SK-N-SH (cell line): Measurements from ENCODE around the gene DBH.

Source experiments
- CHD2 ChIP-seq: fragments of 150-350 bp; IDR thresholded peaks from 2 replicates; pipeline ENCODE4 v1.6.1; 2018; ENCODE audit warnings: low read length; ENCODE audit not compliant: partially characterized antibody
- EP300 ChIP-seq, 2 experiments: IDR thresholded peaks; 2 replicates each; pipeline versions ENCODE4 v1.4.0 to v1.6.1; 2012; ENCODE audit warnings: borderline replicate concordance in 1 of 2, low read depth in 1 of 2, low read length in 1 of 2
- GABPA ChIP-seq: IDR thresholded peaks from 2 replicates; pipeline ENCODE4 v1.4.0; 2012; ENCODE audit warnings: low read depth, mild to moderate bottlenecking
- GATA2 ChIP-seq: sonication (generic); formaldehyde crosslinking; IDR thresholded peaks from 2 replicates; pipeline ENCODE4 v1.5.0; 2020; ENCODE audit warnings: mild to moderate bottlenecking, missing genetic modification reagents
- JUND ChIP-seq: IDR thresholded peaks from 2 replicates; pipeline ENCODE4 v1.4.0; 2012
- MEF2A ChIP-seq: IDR thresholded peaks from 2 replicates; pipeline ENCODE4 v1.4.0; 2012; ENCODE audit warnings: low read depth, borderline replicate concordance
- NFIC ChIP-seq: IDR thresholded peaks from 2 replicates; pipeline ENCODE4 v1.4.0; 2012; ENCODE audit warnings: borderline replicate concordance
- POLR2AphosphoS5 ChIP-seq: IDR thresholded peaks from 2 replicates; pipeline ENCODE4 v1.6.1; 2012; ENCODE audit warnings: low read depth, low read length
- RAD21 ChIP-seq: IDR thresholded peaks from 2 replicates; pipeline ENCODE4 v1.6.1; 2012; ENCODE audit warnings: mild to moderate bottlenecking, low read length
- SIN3A ChIP-seq: IDR thresholded peaks from 2 replicates; pipeline ENCODE4 v1.6.1; 2012; ENCODE audit warnings: low read depth, mild to moderate bottlenecking, low read length, moderate library complexity, borderline replicate concordance
- TAF1 ChIP-seq: IDR thresholded peaks from 2 replicates; pipeline ENCODE4 v1.6.1; 2012; ENCODE audit warnings: low read depth, mild to moderate bottlenecking, low read length, moderate library complexity, borderline replicate concordance
- TCF12 ChIP-seq: IDR thresholded peaks from 2 replicates; pipeline ENCODE4 v1.4.0; 2012
- TF ChIP-seq, protein P1 (sequence below): fragments of 200-600 bp; sonication (generic); IDR thresholded peaks from 2 replicates; pipeline ENCODE4 v1.6.1; 2017; ENCODE audit warnings: antibody characterized with exemption, mild to moderate bottlenecking, moderate library complexity

DNA sequence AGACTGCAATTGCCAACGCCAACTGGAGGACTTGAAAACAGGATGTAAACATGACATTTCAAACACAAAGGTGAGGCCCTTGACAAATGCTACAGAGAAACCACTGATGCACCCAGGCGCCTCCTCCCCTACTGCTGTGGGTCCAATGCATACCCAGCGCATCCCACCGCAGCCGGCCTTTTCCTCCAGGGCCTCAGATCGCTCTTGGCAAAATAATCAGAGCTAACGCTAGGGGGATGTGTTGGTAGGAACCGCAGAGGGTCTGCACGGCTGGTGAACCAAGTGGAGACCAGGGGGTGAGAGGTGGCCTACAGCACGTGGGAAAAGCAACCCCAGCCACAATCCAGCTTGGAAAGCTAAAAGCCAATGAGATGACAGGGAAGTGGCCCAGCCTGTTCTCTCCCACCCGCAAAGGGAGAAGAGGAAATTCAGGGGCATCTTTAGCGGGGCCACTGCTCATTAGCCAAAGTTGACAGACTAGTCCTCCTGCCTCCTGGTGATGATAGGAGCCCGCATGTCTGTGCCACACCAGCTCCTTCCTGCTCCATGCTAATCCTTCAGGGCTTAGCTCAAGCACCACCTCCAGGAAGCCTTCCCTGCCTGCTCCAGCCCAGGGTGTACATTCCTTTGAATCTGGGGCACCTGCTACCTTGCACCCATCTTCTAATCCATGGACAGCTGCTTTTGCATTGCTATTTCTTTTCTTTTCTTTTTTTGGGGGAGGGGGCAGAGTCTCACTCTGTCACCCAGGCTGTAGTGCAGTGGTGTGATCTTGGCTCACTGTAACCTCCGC is 32.8 kb upstream of the DBH start:
- TF ChIP-seq, protein P1, sequence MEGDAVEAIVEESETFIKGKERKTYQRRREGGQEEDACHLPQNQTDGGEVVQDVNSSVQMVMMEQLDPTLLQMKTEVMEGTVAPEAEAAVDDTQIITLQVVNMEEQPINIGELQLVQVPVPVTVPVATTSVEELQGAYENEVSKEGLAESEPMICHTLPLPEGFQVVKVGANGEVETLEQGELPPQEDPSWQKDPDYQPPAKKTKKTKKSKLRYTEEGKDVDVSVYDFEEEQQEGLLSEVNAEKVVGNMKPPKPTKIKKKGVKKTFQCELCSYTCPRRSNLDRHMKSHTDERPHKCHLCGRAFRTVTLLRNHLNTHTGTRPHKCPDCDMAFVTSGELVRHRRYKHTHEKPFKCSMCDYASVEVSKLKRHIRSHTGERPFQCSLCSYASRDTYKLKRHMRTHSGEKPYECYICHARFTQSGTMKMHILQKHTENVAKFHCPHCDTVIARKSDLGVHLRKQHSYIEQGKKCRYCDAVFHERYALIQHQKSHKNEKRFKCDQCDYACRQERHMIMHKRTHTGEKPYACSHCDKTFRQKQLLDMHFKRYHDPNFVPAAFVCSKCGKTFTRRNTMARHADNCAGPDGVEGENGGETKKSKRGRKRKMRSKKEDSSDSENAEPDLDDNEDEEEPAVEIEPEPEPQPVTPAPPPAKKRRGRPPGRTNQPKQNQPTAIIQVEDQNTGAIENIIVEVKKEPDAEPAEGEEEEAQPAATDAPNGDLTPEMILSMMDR = no peak
- TF ChIP-seq SIN3A (no peak), GATA2 (CRISPR knock-in tag) (no peak), GABPA (no peak), TAF1 (no peak), NFIC (no peak), RAD21 (no peak), CHD2 (no peak), POLR2AphosphoS5 (no peak), MEF2A (no peak), EP300 (IDR thresholded peaks at IDR 0.05; ENCODE audit: borderline replicate concordance in 1 of 2, low read depth in 1 of 2, low read length in 1 of 2) (no peak), TCF12 (no peak), JUND (no peak)
